GM19324 (cell line): ENCODE results near the gene ANO9.

Experiments
- ATAC-seq: cut with Tn5 transposase; IDR thresholded peaks from one replicate; pipeline ENCODE4 v1.9.1; 2021; ENCODE audit warnings: mild to moderate bottlenecking, moderate library complexity; ENCODE audit not compliant: unreplicated experiment, low FRiP score

Gene ANO9, protein sequence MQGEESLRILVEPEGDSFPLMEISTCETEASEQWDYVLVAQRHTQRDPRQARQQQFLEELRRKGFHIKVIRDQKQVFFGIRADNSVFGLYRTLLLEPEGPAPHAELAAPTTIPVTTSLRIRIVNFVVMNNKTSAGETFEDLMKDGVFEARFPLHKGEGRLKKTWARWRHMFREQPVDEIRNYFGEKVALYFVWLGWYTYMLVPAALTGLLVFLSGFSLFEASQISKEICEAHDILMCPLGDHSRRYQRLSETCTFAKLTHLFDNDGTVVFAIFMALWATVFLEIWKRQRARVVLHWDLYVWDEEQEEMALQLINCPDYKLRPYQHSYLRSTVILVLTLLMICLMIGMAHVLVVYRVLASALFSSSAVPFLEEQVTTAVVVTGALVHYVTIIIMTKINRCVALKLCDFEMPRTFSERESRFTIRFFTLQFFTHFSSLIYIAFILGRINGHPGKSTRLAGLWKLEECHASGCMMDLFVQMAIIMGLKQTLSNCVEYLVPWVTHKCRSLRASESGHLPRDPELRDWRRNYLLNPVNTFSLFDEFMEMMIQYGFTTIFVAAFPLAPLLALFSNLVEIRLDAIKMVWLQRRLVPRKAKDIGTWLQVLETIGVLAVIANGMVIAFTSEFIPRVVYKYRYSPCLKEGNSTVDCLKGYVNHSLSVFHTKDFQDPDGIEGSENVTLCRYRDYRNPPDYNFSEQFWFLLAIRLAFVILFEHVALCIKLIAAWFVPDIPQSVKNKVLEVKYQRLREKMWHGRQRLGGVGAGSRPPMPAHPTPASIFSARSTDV

DNA sequence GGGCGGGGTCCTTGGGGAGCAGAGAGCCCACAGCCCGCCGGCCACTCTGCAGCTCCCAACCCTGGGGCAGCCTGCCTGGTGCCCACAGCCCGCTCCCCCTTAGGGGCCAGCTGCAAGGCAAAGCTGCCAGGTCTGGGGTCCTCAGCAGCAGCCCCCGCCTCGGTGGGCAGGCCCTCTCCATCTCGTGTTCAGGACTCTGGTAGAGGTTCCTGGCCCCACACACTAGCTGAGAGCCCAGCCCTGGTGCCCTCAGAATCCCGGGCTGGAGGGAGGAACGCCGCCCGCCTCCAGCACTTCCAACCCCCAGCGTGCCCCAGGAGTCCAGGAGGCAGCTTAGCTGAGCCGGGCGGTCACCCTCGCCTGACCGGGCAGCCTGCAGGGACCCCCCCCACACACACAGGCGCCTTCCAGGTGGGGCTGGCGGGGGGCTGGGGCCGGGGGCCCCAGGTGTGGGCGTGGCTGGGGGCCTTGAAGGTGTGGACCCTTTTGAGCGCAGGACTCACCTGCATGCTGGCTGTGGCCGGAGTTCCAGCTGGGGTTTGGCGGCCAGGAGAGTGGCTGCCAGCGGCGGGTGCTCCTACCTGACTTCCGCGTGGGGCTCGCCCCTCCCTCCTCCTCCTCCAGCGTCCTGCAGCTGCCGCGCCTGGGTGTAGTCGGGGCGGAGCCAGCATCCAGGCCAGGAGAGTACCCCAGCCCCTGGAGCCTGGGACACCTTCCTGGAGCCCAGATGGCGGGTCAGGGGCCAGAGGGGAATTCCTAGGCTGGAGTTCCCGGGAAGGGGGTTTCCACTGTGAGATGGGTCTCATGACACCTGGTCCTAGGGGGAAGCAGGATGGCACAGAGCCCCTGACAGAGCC, at the start of gene ANO9:
Gene ANO9, minus strand, starts transcription at position 594 of the 857 bp plus-strand sequence. Its CDS starts 85 bp downstream, at position 509.
- no peak for ATAC-seq

DNA sequence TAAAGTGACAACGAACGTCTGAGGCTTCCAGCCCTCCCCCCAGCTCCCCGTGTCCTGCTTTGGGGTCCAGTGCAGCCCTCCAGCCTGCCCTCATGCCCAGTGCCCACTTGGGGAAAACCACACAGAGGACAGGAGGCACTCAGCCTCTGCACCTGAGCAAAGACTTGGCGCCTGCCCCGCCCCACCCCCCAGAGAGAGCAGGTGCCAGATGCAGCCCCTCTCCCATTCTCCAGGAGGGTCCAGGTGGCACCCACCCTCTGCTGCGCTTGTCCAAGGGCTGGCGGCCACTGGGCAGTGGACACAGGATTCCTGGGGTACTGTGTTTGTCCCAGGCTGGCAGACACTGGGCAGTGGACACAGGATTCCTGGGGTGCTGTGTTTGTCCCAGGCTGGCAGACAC, 49.5 kb upstream of the ANO9 start:
- no peak for ATAC-seq

DNA sequence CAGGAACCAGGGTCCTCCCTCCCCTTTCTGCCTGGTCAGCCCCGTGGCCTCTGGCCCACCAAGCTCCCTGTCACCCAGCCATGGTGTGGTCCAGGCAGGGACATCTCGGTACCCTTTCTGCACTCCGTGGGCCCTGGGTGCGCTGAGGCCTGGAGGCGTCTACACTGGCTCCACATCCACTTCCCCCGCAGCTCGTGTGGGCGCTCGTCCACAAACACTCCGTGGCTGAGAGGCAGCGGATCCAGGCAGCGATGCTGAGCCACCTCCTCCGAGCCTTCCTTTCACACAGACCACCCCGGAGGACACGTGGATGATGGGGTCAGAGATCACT, 49.1 kb upstream of the ANO9 start:
- ATAC-seq, result no peak

DNA sequence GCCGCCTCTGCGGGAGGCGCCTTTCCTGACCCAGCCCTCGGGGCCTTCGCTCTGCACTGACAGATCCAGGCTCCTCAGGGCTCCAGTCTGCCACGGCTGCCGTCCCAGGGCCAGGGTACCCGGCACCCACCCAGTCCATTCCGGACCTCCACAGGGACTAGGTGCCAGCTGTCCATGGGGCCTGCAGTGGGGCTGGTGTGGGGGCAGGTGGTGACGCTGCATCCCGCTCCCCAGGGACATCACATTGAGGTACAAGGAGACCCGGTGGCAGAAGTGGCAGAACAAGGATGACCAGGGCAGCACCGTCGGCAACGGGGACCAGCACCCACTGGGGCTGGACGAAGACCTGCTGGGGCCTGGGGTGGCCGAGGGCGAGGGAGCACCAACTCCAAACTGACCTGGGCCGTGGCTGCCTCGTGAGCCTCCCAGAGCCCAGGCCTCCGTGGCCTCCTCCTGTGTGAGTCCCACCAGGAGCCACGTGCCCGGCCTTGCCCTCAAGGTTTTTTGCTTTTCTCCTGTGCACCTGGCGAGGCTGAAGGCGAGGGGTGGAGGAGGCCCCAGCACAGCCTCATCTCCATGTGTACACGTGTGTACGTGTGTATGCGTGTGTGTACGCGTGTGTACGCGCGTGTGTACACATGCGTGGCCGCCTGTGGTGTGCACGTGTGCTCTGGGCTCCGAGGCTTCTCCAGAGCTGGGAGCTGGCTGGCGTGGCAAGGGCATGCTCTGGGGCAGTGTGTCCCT, 48.5 kb upstream of the ANO9 start:
- no peak for ATAC-seq

DNA sequence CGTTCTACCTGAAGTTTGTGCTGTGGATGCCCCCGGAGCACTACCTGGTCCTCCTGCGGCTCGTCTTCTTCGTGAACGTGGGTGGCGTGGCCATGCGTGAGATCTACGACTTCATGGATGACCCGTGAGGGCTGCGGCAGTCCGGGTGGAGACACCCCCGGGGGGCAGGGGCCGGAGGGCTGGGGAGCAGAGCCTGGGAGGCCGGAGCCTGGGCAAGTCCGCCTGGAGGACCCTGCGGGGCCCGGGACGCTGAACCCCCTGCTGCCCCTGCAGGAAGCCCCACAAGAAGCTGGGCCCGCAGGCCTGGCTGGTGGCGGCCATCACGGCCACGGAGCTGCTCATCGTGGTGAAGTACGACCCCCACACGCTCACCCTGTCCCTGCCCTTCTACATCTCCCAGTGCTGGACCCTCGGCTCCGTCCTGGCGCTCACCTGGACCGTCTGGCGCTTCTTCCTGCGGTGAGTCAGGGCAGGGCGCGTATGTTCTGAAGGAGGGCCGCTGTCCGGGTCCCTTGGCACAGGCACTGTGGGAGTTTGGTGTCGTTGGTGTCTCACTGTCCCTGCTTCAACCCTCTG, 47.9 kb upstream of the ANO9 start:
- ATAC-seq, result no peak

DNA sequence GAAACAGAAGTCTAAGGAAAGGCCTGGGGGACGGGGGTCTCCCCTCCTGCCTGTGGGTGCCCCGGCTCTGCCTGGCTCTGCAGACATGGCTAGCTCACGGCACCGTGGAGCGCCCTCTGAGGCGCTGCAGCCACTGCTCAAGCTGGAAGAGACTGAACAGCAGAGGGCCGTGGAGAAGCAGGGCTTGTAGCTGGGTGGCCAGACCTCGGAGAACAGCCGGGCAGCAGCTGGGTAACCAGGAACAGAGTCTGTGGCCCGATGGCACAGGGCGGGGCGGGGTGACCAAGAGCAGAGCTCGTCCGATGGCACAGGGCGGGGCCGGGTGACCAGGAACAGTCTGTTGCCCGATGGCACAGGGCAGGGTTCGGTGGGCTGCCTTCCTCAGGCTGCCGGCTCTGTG, 47.2 kb upstream of the ANO9 start:
- no peak for ATAC-seq

DNA sequence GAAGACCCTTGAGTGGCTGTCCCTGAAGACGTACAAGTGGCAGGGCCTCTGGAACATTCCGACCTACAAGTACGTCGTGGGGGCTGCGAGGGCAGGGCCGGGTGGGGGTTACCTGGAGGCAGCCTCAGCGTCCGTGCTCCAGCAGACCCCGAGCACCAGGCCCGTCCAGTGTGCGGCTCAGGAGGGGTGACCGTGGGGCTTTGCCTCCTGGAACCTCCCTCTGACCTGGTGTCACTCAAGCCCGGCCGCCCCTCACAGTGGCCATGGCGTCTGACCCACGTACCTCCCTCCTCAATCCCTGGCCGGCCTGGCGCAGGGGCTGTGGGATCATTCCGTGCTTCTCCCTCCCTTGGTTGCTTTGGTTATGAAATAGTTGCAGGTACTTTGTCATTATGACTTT, 46.8 kb upstream of the ANO9 start:
- no peak for ATAC-seq

DNA sequence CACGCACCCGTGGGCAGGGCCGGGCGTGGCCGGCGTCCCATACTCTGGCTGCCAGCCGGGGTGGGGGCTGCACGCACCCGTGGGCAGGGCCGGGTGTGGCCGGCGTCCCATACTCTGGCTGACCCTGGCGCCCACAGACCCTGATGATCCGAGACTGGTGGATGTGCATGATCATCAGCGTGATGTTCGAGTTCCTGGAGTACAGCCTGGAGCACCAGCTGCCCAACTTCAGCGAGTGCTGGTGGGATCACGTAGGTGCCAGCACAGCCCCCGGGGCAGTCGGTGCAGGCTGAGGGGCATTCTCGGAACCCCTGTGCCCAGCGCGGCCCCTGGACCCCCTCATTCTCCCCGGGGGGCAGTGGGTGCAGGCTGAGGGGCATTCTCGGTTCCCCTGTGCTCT, 46.3 kb upstream of the ANO9 start:
- ATAC-seq, result no peak

DNA sequence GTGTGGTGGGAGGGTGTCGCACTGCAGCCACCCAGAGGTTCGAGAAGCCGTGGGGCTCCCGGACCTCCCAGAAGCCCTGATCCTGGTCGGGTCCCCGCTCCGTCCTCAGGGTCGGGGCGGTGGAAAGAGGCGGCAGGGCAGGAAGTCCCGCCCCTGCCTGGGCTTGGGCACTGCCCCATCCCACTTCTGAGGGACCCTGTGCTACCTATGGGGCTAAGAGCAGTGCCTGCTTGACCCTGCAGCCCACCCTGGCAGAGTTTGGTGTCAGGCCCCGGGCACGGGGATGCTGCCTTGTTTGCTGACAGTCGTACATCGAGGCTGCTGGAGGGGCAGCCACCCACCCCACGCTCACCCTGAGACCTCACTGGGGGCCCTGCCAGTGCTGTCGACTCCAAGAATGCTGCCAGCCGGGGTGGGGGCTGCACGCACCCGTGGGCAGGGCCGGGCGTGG, 45.8 kb upstream of the ANO9 start:
- ATAC-seq, result no peak

DNA sequence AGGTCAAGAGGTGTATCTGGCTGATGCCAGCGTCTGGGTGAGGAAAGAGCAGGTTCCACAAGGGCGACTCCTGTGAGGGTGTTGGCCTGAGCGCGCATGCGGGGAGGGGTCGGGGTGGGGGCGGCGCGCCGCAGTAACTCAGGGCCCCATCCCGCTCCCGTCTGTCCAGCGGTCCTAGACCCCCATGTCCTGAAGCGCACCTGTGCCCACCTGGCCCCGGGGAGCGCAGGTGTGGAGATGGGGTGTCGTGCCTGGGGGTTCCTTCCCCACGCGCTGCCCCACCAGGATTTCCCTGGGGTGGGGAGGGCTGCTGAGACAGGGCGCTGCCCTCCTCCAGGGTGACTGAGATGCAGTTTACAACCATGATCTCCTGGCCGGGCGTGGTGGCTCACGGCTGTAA, 44.4 kb upstream of the ANO9 start:
- ATAC-seq, result no peak

DNA sequence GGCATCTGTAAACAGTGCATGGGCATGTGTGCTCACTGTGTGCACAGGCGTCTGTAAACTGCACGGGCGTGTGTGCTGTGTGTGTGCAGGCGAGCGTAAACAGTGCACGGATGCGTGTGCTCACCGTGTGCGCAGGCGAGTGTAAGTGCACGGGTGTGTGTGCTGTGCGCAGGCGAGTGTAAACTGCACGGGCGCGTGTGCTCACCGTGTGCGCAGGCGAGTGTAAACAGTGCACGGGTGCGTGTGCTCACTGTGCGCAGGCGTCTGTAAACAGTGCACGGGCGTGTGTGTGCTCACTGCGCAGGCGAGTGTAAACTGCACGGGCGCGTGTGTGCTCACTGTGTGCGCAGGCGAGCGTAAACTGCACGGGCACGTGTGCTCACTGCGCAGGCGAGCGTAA, 42.8 kb upstream of the ANO9 start:
- no peak for ATAC-seq

DNA sequence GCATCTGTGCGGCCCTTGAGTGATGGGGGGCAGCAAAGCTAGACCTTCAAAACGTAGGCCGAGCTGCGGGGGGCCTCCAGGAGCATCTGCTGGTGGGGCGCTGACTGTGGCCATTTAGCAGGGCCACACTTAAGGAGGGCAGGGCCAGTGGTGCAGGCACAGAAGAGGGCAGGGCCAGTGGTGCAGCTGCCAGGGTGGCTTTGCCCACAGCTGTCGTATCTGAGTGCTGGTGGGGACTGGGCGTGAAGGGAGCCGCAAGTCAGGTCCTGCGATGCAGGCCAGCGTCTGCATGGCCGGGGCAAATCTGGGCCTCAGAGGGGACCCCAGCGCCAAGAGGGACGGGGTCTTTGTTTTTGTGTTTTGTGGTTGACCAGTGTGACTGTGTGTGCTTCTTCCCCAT, 37.5 kb upstream of the ANO9 start:
- no peak for ATAC-seq

DNA sequence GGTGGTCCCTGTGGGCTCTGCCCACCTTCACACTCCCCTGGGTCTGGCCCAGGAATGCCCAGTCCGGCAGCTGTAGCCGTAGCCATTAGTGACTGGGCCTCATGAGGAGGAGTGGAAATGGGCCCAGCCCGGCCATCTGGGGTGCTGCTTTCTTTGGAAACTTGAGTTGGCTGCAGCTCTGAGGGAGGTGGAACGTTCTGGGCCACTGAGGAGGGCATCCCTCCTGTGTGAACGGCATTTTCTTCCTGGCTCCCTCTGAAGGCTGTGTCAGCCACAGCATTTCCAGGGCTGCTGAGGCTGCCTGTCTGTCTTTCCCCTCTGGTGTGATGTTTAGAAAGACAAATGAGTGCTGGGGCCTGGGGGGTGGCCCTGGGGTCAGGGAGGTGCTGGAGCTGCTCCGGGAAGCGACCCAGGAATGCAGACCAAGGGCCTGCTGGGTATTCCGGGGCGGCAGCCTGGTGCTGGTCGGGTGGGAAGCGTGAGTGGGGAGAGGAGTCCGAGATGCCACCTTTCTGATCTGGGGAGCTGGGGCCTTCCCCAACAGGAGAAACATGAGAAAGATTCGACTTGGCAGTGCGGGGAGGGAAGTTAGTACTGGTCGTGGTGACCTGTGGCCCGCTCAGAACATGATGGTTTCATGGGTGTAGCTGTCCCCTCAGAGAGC, 35.4 kb upstream of the ANO9 start:
- ATAC-seq, result no peak

DNA sequence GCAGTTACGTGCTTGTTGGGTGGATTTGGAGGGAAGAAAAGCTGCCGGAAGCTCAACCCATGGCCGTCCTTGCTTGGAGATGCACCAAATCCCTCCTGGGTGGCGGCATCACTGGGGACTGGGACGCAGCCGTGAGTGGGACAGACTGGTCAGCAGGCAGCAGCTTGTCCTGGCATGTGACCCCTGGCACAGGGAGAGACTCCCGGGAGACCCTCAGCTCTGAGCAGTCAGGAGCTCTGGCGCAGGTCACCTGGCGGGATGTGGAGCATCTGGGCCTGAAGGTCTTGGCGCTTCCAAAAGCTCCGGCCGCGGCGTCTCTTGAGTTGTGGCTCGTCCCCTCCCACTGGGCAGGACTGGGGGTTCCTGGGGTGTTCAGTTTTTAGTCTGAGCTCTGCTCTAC, 34.6 kb upstream of the ANO9 start:
- ATAC-seq, result no peak

DNA sequence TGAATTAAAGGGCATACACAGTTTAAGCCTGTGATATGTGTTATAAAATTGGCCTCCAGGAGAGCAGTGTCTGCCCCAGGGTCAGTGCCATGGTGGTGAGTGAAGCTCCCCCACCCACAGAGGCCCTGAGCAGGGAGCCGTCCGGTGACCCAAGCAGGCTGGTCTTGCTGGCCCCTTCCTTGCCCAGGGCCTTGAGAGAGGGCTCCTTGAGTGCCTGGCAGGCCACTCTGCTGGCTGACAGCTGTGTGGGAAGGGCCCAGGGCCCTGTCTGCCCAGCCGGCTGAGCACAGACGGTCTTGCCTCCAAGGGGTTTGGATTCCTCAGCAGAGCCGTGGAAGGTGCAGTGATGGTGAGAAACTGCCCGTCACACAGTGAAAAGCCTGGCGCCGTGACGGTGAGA, 34.1 kb upstream of the ANO9 start:
- no peak for ATAC-seq

DNA sequence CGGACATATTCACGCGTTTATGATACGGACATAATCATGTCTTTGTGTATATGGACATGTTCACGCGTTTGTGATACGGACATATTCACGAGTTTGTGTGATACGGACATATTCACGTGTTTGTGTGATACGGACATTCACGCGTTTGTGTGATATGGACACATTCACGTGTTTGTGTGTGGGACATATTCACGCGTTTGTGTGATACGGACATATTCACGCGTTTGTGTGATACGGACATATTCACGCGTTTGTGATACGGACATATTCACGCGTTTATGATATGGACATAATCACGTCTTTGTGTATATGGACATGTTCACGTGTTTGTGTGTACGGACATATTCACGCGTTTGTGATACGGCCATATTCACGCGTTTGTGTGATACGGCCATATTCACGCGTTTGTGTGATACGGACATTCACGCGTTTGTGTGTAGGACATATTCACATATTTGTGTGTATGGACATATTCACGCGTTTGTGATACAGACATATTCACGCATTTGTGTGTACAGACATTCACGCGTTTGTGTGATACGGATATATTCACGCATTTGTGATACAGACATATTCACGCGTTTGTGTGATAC, 33.2 kb upstream of the ANO9 start:
- no peak for ATAC-seq

DNA sequence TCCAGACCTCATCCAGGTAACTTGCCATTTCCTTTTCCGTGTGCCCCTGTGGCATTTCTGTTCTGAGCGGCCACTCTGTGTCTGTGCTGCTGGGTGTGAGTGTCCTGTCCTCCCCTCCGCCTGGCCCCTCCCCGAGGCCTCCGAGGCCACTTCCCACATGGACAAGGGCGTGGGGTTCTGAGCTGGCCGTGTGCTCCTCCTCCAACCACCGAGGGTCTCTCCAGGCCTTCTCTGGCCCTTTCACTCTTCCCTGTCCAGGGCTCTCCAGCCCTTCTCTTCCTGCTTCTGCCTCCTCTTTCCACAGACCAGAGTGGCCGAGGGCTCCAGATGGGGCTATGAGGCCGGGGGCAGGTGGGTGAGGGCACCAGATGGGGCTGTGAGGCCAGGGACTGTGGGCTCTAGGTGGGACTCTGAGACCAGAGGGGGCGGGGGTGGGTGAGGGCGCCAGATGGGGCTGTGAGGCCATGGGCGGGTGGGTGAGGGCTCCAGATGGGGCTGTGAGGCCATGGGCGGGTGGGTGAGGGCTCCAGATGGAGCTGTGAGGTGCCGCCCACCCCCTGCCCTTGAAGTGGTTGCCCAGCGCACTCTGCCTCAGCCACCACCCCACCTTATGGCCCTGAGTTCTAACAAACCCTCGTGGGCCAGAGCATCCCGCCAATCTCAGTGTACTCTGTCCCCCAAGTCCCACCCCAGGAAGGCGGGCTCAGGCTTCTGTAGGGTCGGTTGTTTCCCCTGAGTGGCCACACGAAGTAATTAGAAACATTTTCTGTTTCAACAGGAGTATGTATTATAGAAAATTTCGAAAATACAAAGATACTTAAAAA, 32.4 kb upstream of the ANO9 start:
- no peak for ATAC-seq

DNA sequence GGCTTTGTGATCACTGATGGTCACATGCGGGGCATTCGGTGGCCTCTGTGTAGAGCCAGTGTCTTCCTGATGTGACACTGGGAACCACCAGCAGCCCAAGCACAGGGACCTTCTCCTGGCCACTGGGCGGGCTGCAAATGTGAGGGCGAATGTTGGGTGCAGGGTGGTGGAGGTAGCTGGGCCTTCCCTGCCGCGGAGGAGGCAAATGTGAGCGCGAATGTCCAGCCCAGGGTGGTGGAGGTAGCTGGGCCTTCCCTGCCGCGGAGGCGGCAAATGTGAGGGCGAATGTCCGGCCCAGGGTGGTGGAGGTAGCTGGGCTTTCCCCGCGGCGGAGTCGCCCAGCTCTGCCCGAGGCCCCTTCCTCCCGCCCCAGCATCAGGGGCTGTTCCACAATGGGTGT, 31.6 kb upstream of the ANO9 start:
- no peak for ATAC-seq
